H1 (cell line): ENCODE measurements around the gene TMEM170A.

Experiments used
- CEBPB ChIP-seq: IDR thresholded peaks from 2 replicates; pipeline ENCODE4 v1.6.1; 2012; ENCODE audit warnings: low read depth, low read length
- JUN ChIP-seq: IDR thresholded peaks from 2 replicates; pipeline ENCODE4 v1.6.1; 2011; ENCODE audit warnings: low read depth, mild to moderate bottlenecking, improper control_type of control experiment, low read length
- KDM1A ChIP-seq: fragments of 200-600, 300-600 bp; sonication (generic); IDR thresholded peaks from 2 replicates; pipeline ENCODE4 v1.7.1; 2016; ENCODE audit warnings: mild to moderate bottlenecking, low read length, borderline replicate concordance
- POLR2A ChIP-seq, 2 experiments: IDR thresholded peaks; 1 replicate in 1 of 2; 2 replicates in 1 of 2; pipeline ENCODE4 v1.6.1; 2011; ENCODE audit warnings: low read depth in 2 of 2, low read length in 2 of 2, mild to moderate bottlenecking in 2 of 2; ENCODE audit errors: control extremely low read depth in 1 of 2
- RAD21 ChIP-seq, 2 experiments: IDR thresholded peaks in 1 of 2; conservative IDR thresholded peaks in 1 of 2; 2 replicates each; pipeline ENCODE4 v1.6.1; 2011; ENCODE audit warnings: low read depth in 2 of 2, low read length in 2 of 2, improper control_type of control experiment in 1 of 2, inconsistent platforms in 1 of 2, mild to moderate bottlenecking in 1 of 2, moderate library complexity in 1 of 2
- SUZ12 ChIP-seq: fragments of 200-600 bp; sonication (generic); IDR thresholded peaks from 2 replicates; pipeline ENCODE4 v1.6.1; 2012; ENCODE audit warnings: mild to moderate bottlenecking, inconsistent platforms, low read length, moderate library complexity, mixed read lengths
- TF ChIP-seq, protein P1 (sequence below), 3 experiments: IDR thresholded peaks; 1 replicate in 2 of 3; 2 replicates in 1 of 3; pipeline versions ENCODE4 v1.5.1 to v1.6.1; 2011; ENCODE audit warnings: low read length in 3 of 3, mild to moderate bottlenecking in 3 of 3, inconsistent platforms in 2 of 3, low read depth in 1 of 3, moderate library complexity in 1 of 3; ENCODE audit not compliant: insufficient read depth in 1 of 3; ENCODE audit errors: control extremely low read depth in 1 of 3
- TF ChIP-seq, protein P2 (sequence below): IDR thresholded peaks from 2 replicates; pipeline ENCODE4 v1.6.1; 2011; ENCODE audit warnings: low read length, improper control_type of control experiment

DNA sequence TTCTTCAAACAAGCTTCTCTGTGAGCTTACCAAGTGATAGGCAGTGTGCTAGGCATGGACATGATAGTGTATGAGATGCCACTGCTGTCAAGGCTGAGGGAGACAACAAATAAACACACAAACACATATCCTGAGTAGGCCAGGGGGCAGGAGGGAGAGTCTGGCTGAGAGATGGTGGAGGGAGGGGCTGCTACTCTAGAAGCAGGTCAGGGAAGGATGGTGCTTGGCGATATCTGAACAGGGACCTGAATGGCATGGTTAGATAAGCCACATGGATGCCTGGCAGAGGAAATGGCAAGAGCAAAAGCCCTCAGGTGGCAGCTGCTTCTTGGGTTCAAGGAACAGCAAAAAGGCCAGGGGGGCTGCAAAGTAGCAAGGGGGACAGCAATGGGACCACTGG, 39.3 kb upstream of the TMEM170A start:
- TF ChIP-seq CEBPB (no peak), RAD21 (IDR thresholded peaks at IDR 0.05 in 1 of 2, conservative IDR thresholded peaks at IDR 0.05 in 1 of 2; ENCODE audit: low read depth in 2 of 2, low read length in 2 of 2) (no peak), JUN (no peak), POLR2A (IDR thresholded peaks at IDR 0.05; ENCODE audit: control extremely low read depth in 1 of 2, low read depth in 2 of 2, low read length in 2 of 2) (no peak), SUZ12 (no peak), KDM1A (no peak)
- TF ChIP-seq, protein P1, sequence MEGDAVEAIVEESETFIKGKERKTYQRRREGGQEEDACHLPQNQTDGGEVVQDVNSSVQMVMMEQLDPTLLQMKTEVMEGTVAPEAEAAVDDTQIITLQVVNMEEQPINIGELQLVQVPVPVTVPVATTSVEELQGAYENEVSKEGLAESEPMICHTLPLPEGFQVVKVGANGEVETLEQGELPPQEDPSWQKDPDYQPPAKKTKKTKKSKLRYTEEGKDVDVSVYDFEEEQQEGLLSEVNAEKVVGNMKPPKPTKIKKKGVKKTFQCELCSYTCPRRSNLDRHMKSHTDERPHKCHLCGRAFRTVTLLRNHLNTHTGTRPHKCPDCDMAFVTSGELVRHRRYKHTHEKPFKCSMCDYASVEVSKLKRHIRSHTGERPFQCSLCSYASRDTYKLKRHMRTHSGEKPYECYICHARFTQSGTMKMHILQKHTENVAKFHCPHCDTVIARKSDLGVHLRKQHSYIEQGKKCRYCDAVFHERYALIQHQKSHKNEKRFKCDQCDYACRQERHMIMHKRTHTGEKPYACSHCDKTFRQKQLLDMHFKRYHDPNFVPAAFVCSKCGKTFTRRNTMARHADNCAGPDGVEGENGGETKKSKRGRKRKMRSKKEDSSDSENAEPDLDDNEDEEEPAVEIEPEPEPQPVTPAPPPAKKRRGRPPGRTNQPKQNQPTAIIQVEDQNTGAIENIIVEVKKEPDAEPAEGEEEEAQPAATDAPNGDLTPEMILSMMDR (IDR thresholded peaks at IDR 0.05; ENCODE audit: control extremely low read depth in 1 of 3, insufficient read depth in 1 of 3, low read depth in 1 of 3, low read length in 3 of 3), result no peak
- TF ChIP-seq, protein P2, sequence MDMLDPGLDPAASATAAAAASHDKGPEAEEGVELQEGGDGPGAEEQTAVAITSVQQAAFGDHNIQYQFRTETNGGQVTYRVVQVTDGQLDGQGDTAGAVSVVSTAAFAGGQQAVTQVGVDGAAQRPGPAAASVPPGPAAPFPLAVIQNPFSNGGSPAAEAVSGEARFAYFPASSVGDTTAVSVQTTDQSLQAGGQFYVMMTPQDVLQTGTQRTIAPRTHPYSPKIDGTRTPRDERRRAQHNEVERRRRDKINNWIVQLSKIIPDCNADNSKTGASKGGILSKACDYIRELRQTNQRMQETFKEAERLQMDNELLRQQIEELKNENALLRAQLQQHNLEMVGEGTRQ, result no peak
